HG03575 (cell line): ENCODE data around the gene ATG5.

Experiments used
- ATAC-seq: cut with Tn5 transposase; IDR thresholded peaks from one replicate; pipeline ENCODE4 v1.9.1; 2021; ENCODE audit not compliant: unreplicated experiment, insufficient number of reproducible peaks, low FRiP score; ENCODE audit errors: extremely low read depth

ATG5 gene

GRCh38 chr6:106147476-106147875 lies 178.1 kb downstream of the ATG5 start:
- no peak for ATAC-seq

GRCh38 chr6:106146852-106147351 lies 178.7 kb downstream of the ATG5 start:
- no peak for ATAC-seq

GRCh38 chr6:106145741-106146227 lies 179.8 kb downstream of the ATG5 start:
- ATAC-seq = no peak

GRCh38 chr6:106145144-106145543 lies 180.4 kb downstream of the ATG5 start:
- ATAC-seq = no peak

GRCh38 chr6:106143665-106144064 lies 181.9 kb downstream of the ATG5 start:
- no peak for ATAC-seq

GRCh38 chr6:106142876-106143431 lies 182.6 kb downstream of the ATG5 start:
- no peak for ATAC-seq

- ATAC-seq = peak; percentile 83
Measured at GRCh38 chr6:106141441-106142237, 183.9 kb downstream of the ATG5 start.

- ATAC-seq = no peak
Measured at GRCh38 chr6:106138151-106138550, 187.4 kb downstream of the ATG5 start.

GRCh38 chr6:106136845-106137244 lies 188.7 kb downstream of the ATG5 start:
- no peak for ATAC-seq

- ATAC-seq = no peak
Measured at GRCh38 chr6:106135911-106136571, 189.5 kb downstream of the ATG5 start.

GRCh38 chr6:106134906-106135634 lies 190.5 kb downstream of the ATG5 start:
- no peak for ATAC-seq
